OCI-LY3 (cell line): ENCODE data around the gene CCDC68.

ENCODE experiments used
- H2AFZ ChIP-seq: fragments of 200-600, 300-600 bp; shearing (Covaris generic); 2 replicates; pipeline ENCODE4 v1.6.0; 2014; ENCODE audit warnings: antibody characterized with exemption, low read depth, low read length
- H3K27ac ChIP-seq: fragments of 200-600, 300-600 bp; sonication (generic); 2 replicates; pipeline ENCODE4 v1.5.1; 2014; ENCODE audit warnings: mild to moderate bottlenecking, low read length, moderate library complexity, mixed read lengths
- H3K27me3 ChIP-seq: fragments of 200-600, 300-600 bp; sonication (generic); 2 replicates; pipeline ENCODE4 v1.6.1; 2014; ENCODE audit warnings: low read depth, low read length, mixed read lengths
- H3K36me3 ChIP-seq: fragments of 200-600, 300-600 bp; sonication (generic); replicated peaks from 2 replicates; pipeline ENCODE3; 2014; ENCODE audit warnings: low read depth, low read length, mixed read lengths
- H3K4me1 ChIP-seq: fragments of 300-600, 200-600 bp; sonication (generic); 2 replicates; pipeline ENCODE4 v1.6.1; 2014; ENCODE audit warnings: low read length, mixed read lengths
- H3K4me2 ChIP-seq: fragments of 200-600, 300-600 bp; sonication (generic); 2 replicates; pipeline ENCODE4 v1.6.1; 2014; ENCODE audit warnings: low read length, mixed read lengths
- H3K4me3 ChIP-seq: fragments of 300-600, 200-600 bp; sonication (generic); 2 replicates; pipeline ENCODE4 v1.5.1; 2014; ENCODE audit warnings: antibody characterized with exemption, mild to moderate bottlenecking, low read length, moderate library complexity
- H3K79me2 ChIP-seq: fragments of 300-600, 200-600 bp; shearing (Covaris generic); 2 replicates; pipeline ENCODE4 v1.6.1; 2014; ENCODE audit warnings: mild to moderate bottlenecking, low read length, mixed read lengths
- H3K9ac ChIP-seq: fragments of 300-600, 200-600 bp; shearing (Covaris generic); 2 replicates; pipeline ENCODE4 v1.6.0; 2014; ENCODE audit warnings: mild to moderate bottlenecking, low read length, moderate library complexity
- H3K9me3 ChIP-seq: fragments of 200-600, 300-600 bp; shearing (Covaris generic); 2 replicates; pipeline ENCODE4 v1.6.1; 2014; ENCODE audit warnings: low read length, mixed read lengths; ENCODE audit not compliant: insufficient read depth
- H4K20me1 ChIP-seq: fragments of 200-600, 300-600 bp; sonication (generic); 2 replicates; pipeline ENCODE4 v1.6.1; 2016; ENCODE audit warnings: low read length, mixed read lengths; ENCODE audit not compliant: insufficient read depth
- CTCF ChIP-seq: fragments of 200-600, 300-600 bp; sonication (generic); IDR thresholded peaks from 2 replicates; pipeline ENCODE4 v1.5.1; 2014; ENCODE audit warnings: antibody characterized with exemption, low read length, low read depth
- EZH2phosphoT487 ChIP-seq: fragments of 200-600 bp; shearing (Covaris generic); IDR thresholded peaks from 2 replicates; pipeline ENCODE4 v1.6.1; 2018; ENCODE audit warnings: antibody characterized with exemption, mixed run types, low read depth

Gene CCDC68

GRCh38 chr18:55001394-55002024 lies 42.2 kb upstream of the CCDC68 start:
- Histone ChIP-seq H3K36me3 (no peaks in the 10 kb centered on the region), H3K4me2 (no peak overlapping the region), H3K4me3 (no peak overlapping the region), H3K27ac (no peak overlapping the region), H4K20me1 (no peaks in the 10 kb centered on the region), H3K27me3 (no peaks in the 10 kb centered on the region), H3K79me2 (no peaks in the 10 kb centered on the region), H3K4me1 (no peaks in the 10 kb centered on the region), H3K9ac (no peak overlapping the region), H3K9me3 (no peaks in the 10 kb centered on the region), H2AFZ (no peak overlapping the region)
- TF ChIP-seq EZH2phosphoT487 (no peak), CTCF (no peak)

GRCh38 chr18:55000529-55000928 lies 41.3 kb upstream of the CCDC68 start:
- Histone ChIP-seq H3K27ac (no peak overlapping the region), H3K9me3 (no peaks in the 10 kb centered on the region), H2AFZ (no peak overlapping the region), H3K9ac (no peak overlapping the region), H3K4me2 (no peak overlapping the region), H3K4me3 (no peak overlapping the region), H4K20me1 (no peaks in the 10 kb centered on the region), H3K36me3 (no peaks in the 10 kb centered on the region), H3K27me3 (no peaks in the 10 kb centered on the region), H3K4me1 (no peaks in the 10 kb centered on the region), H3K79me2 (no peaks in the 10 kb centered on the region)
- TF ChIP-seq EZH2phosphoT487: no peak
- no peak for TF ChIP-seq CTCF

- Histone ChIP-seq H3K9ac (no peak overlapping the region), H3K36me3 (no peaks in the 10 kb centered on the region), H3K27ac (no peak overlapping the region), H3K9me3 (no peaks in the 10 kb centered on the region), H4K20me1 (no peaks in the 10 kb centered on the region), H3K4me2 (no peak overlapping the region), H3K79me2 (no peaks in the 10 kb centered on the region), H3K4me3 (no peak overlapping the region), H3K4me1 (no peaks in the 10 kb centered on the region), H3K27me3 (no peaks in the 10 kb centered on the region), H2AFZ (no peak overlapping the region)
- no peak for TF ChIP-seq EZH2phosphoT487
- TF ChIP-seq CTCF: no peak
These were observed 39.8 kb upstream of the CCDC68 start for GRCh38 chr18:54999016-54999415.

- Histone ChIP-seq H3K9ac (no peak overlapping the region), H3K27me3 (no peaks in the 10 kb centered on the region), H3K9me3 (no peaks in the 10 kb centered on the region), H3K4me3 (no peak overlapping the region), H3K36me3 (no peaks in the 10 kb centered on the region), H4K20me1 (no peaks in the 10 kb centered on the region), H3K27ac (no peak overlapping the region), H3K79me2 (no peaks in the 10 kb centered on the region), H3K4me2 (no peak overlapping the region), H3K4me1 (no peaks in the 10 kb centered on the region), H2AFZ (no peak overlapping the region)
- TF ChIP-seq EZH2phosphoT487 (no peak), CTCF (no peak)
These were observed 36.3 kb upstream of the CCDC68 start for GRCh38 chr18:54995421-54996143.
